GM23248 (cell line): ENCODE data around the gene STARD10.

Experiments
- EZH2 ChIP-seq: fragments of 200-600 bp; sonication (generic); IDR thresholded peaks from 2 replicates; pipeline ENCODE4 v1.6.1; 2018; ENCODE audit warnings: antibody characterized with exemption, mild to moderate bottlenecking; ENCODE audit not compliant: insufficient read depth, poor library complexity, severe bottlenecking
- EZH2phosphoT487 ChIP-seq: fragments of 200-600 bp; sonication (generic); IDR thresholded peaks from 2 replicates; pipeline ENCODE4 v1.6.1; 2018; ENCODE audit warnings: antibody characterized with exemption, moderate library complexity, mild to moderate bottlenecking, low read depth; ENCODE audit not compliant: insufficient read depth

DNA sequence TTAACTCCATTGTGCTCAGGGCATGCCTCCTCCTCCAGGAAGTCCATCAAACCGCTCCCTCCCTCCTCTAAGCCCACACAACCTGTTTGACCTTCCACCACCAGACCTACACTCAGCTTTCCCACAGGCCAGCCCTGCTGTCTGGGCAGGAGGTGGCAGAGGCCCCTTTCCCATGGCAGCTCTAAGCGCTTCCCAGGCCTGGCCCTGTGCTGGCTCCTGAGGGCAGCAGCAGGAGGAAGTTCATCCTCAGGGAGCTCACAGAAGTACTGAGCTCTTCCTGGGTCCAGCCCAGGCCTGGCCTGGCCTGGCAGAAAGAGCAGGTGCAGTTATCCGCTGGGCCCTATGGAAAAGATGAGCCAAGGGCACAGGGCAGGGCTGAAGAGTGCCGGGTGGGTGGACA lies 73.1 kb downstream of the STARD10 start:
- no peak for TF ChIP-seq EZH2phosphoT487
- no peak for TF ChIP-seq EZH2
